CD4-positive, CD25-positive, alpha-beta regulatory T cell (primary cell): Measurements from ENCODE around the gene PDE4D. TPM values are rescaled to one million over a fixed set of nuclear protein-coding genes. Genes with fewer than 3 reads are reported as not detected.
"Not testable (repeated sequence)": the region's sequence is repeated elsewhere in the genome, so short reads cannot be mapped to it uniquely, and the experiment has no call there.

Experiments
- ATAC-seq, 2 donors: fragments of 150-1000 bp; cut with Tn5 transposase; one replicate each; pipeline ENCODE4 v1.10.0; 2021; ENCODE audit warnings: low read depth in 2 of 2, moderate number of reproducible peaks in 2 of 2, moderate library complexity in 1 of 2
- DNase-seq, 3 donors: peaks; one replicate each; pipeline versions ENCODE4 v3.0.0 to v3.0.0-alpha.2; 2012 to 2022; ENCODE audit warnings: mixed read lengths in 1 of 3
- H3K27ac ChIP-seq: one replicate; pipeline ENCODE4 v1.7.0; 2013; ENCODE audit warnings: mild to moderate bottlenecking, low read length; ENCODE audit not compliant: insufficient read depth, poor library complexity, severe bottlenecking
- H3K27me3 ChIP-seq: one replicate; pipeline ENCODE4 v1.7.0; 2013; ENCODE audit warnings: low read length; ENCODE audit not compliant: control insufficient read depth, insufficient read depth
- H3K36me3 ChIP-seq: one replicate; pipeline ENCODE4 v1.7.0; 2013; ENCODE audit warnings: mild to moderate bottlenecking, low read length, moderate library complexity; ENCODE audit not compliant: control insufficient read depth, insufficient read depth
- H3K4me1 ChIP-seq: 2 replicates; pipeline ENCODE4 v1.7.0; 2013; ENCODE audit warnings: mild to moderate bottlenecking, low read length; ENCODE audit not compliant: insufficient read depth, control insufficient read depth, poor library complexity, severe bottlenecking
- H3K4me3 ChIP-seq: one replicate; pipeline ENCODE4 v1.7.0; 2013; ENCODE audit warnings: low read depth, mild to moderate bottlenecking, low read length, moderate library complexity
- H3K9me3 ChIP-seq, 2 experiments: 1 replicate in 1 of 2; 2 replicates in 1 of 2; pipeline ENCODE4 v1.7.0; 2013; ENCODE audit warnings: low read length in 2 of 2, mild to moderate bottlenecking in 1 of 2, moderate library complexity in 1 of 2; ENCODE audit not compliant: control insufficient read depth in 2 of 2
- H3K27ac Mint-ChIP-seq, 3 donors: one replicate each; pipeline ENCODE4 v1.8.0; 2020 to 2022; ENCODE audit warnings: mild to moderate bottlenecking in 3 of 3, mixed read lengths in 3 of 3, moderate library complexity in 2 of 3
- H3K27me3 Mint-ChIP-seq: one replicate; pipeline ENCODE4 v1.8.0; 2022; ENCODE audit warnings: mild to moderate bottlenecking, mixed read lengths
- H3K36me3 Mint-ChIP-seq: one replicate; pipeline ENCODE4 v1.8.0; 2020; ENCODE audit warnings: mixed read lengths
- H3K4me1 Mint-ChIP-seq, 4 donors: one replicate each; pipeline ENCODE4 v1.8.0; 2020 to 2022; ENCODE audit warnings: mixed read lengths in 4 of 4, mild to moderate bottlenecking in 1 of 4
- H3K4me3 Mint-ChIP-seq, 4 donors: one replicate each; pipeline ENCODE4 v1.8.0; 2020 to 2022; ENCODE audit warnings: mild to moderate bottlenecking in 4 of 4, mixed read lengths in 4 of 4, moderate library complexity in 3 of 4
- H3K9me3 Mint-ChIP-seq, 7 donors: one replicate each; pipeline ENCODE4 v1.8.0; 2020 to 2022; ENCODE audit warnings: mixed read lengths in 7 of 7, mild to moderate bottlenecking in 3 of 7, moderate library complexity in 2 of 7
- polyA plus RNA-seq, 4 donors: library from polyadenylated mRNA; unstranded; fragments of 300-500 nt; fragmentation: Illumina TruSeq; gene quantifications; one replicate each; pipeline ENCODE4 v1.2.3, GENCODE V29; 2021
- total RNA-seq: library from RNA; stranded (reverse); gene quantifications from one replicate; pipeline ENCODE4 v1.2.3, GENCODE V29; 2022

PDE4D gene
- total and polyA plus RNA-seq, 5 donors from 2014 or later: 2.1 to 39.9 (median 4.8) TPM

- peaks cover 0 to 1% (median 0%) of the 10 kb centered on the region in 7 donors for H3K9me3 Mint-ChIP-seq
- Histone ChIP-seq H3K9me3 (no peaks in the 10 kb centered on the region), H3K36me3 (no peaks in the 10 kb centered on the region), H3K4me3 (no peak overlapping the region), H3K27ac (no peak overlapping the region), H3K27me3 (no peaks in the 10 kb centered on the region), H3K4me1 (no peaks in the 10 kb centered on the region)
- no peaks in the 10 kb centered on the region for H3K4me1 Mint-ChIP-seq
- H3K27me3 Mint-ChIP-seq: no peaks in the 10 kb centered on the region
- DNase-seq: no peak
- H3K27ac Mint-ChIP-seq: no peak overlapping the region
- H3K4me3 Mint-ChIP-seq: no peak overlapping the region
- no peaks in the 10 kb centered on the region for H3K36me3 Mint-ChIP-seq
- no peak for ATAC-seq
Observed at GRCh38 chr5:59317023-59317773, 576.3 kb downstream of the PDE4D start.

- Histone ChIP-seq H3K9me3 (no peaks in the 10 kb centered on the region), H3K4me1 (no peaks in the 10 kb centered on the region), H3K4me3 (no peak overlapping the region), H3K27ac (no peak overlapping the region), H3K36me3 (no peaks in the 10 kb centered on the region), H3K27me3 (no peaks in the 10 kb centered on the region)
- Mint-ChIP-seq H3K4me1 (no peaks in the 10 kb centered on the region), H3K4me3 (no peak overlapping the region), H3K27me3 (no peaks in the 10 kb centered on the region), H3K27ac (no peak overlapping the region), H3K9me3 (peaks cover 0 to 6% (median 0%) of the 10 kb centered on the region in 7 donors), H3K36me3 (no peaks in the 10 kb centered on the region)
- DNase-seq: no peak
- ATAC-seq: no peak
Observed at GRCh38 chr5:59312223-59312622, 581.3 kb downstream of the PDE4D start.

DNA sequence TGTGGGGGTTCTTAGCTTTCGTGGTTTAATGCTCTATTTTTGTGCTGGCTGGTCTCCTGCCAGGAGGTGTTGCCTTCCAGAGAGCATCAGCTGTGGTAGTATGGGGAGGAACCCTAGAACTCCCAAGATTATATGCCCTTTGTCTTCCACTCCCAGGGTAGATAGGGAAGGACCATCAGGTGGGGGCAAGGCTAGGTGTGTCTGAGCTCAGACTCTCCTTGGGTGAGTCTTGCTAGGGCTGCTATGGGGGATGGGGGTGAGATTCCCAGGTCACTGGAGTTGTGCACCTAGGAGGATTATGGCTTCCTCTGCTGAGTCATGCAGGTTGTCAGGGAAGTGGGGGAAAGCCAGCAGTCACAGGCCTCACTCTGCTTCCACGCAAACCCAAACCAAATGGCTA lies 584.8 kb downstream of the PDE4D start:
- not testable (repeated sequence) for H3K36me3 ChIP-seq, H3K9me3 ChIP-seq, H3K4me1 Mint-ChIP-seq, H3K36me3 Mint-ChIP-seq, H3K4me1 ChIP-seq, H3K27me3 Mint-ChIP-seq, ATAC-seq, H3K4me3 ChIP-seq, H3K27ac Mint-ChIP-seq, H3K4me3 Mint-ChIP-seq, H3K9me3 Mint-ChIP-seq, H3K27me3 ChIP-seq, H3K27ac ChIP-seq, DNase-seq

GRCh38 chr5:59303289-59303716 lies 590.2 kb downstream of the PDE4D start:
- not testable (repeated sequence) for H3K27me3 ChIP-seq, DNase-seq, H3K36me3 Mint-ChIP-seq, H3K27me3 Mint-ChIP-seq, H3K4me3 ChIP-seq, H3K4me3 Mint-ChIP-seq, H3K27ac ChIP-seq, H3K9me3 ChIP-seq, ATAC-seq, H3K36me3 ChIP-seq, H3K4me1 Mint-ChIP-seq, H3K4me1 ChIP-seq, H3K27ac Mint-ChIP-seq, H3K9me3 Mint-ChIP-seq

DNA sequence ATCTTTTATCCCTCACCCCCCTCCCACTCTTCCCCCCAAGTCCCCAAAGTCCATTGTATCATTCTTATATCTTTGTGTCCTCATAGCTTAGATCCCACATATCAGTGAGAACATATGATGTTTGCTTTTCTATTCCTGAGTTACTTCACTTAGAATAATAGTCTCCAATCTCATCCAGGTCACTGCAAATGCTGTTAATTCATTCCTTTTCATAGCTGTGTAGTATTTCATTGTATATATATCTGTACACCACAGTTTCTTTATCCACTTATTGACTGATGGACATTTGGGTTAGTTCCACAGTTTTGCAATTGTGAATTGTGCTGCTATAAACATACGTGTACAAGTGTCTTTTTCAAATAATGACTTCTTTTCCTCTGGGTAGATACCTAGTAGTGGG lies 591.0 kb downstream of the PDE4D start:
- H3K27ac Mint-ChIP-seq, H3K27me3 ChIP-seq, H3K36me3 Mint-ChIP-seq, H3K4me3 Mint-ChIP-seq, H3K9me3 Mint-ChIP-seq, H3K9me3 ChIP-seq, H3K27ac ChIP-seq, H3K27me3 Mint-ChIP-seq, H3K36me3 ChIP-seq, H3K4me3 ChIP-seq, ATAC-seq, H3K4me1 ChIP-seq, DNase-seq, H3K4me1 Mint-ChIP-seq: not testable (repeated sequence)

DNA sequence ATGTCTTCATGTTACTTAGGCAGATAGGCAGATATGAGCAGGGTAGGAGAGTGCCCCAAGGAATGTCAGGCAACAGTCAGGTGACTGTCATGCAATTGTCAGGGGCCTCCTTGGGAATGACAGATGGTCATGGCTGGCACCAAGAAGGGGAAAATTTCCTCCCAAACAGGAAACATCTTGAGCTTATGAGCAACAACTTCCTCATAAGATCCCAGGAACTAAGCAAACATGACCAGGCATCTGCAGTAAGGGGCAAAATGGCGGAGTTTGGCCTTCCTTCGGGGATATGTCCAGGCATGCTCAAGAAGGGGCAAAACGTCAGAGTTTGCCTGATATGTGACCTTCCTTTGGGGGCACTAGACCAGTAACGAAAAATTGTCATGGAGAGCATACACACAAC lies 591.8 kb downstream of the PDE4D start:
- Histone ChIP-seq H3K4me3 (no peak overlapping the region), H3K4me1 (no peaks in the 10 kb centered on the region), H3K27ac (no peak overlapping the region), H3K36me3 (no peaks in the 10 kb centered on the region), H3K9me3 (no peaks in the 10 kb centered on the region), H3K27me3 (no peaks in the 10 kb centered on the region)
- DNase-seq: no peak
- H3K27me3 Mint-ChIP-seq: peaks cover 4% of the 10 kb centered on the region
- H3K36me3 Mint-ChIP-seq: no peaks in the 10 kb centered on the region
- ATAC-seq: no peak
- H3K4me3 Mint-ChIP-seq: no peak overlapping the region
- H3K9me3 Mint-ChIP-seq: peaks cover 0 to 6% (median 1%) of the 10 kb centered on the region in 7 donors
- H3K27ac Mint-ChIP-seq: peak overlapping the region in 1 of 3 donors; percentile 17
- peaks cover 0 to 9% (median 2%) of the 10 kb centered on the region in 4 donors for H3K4me1 Mint-ChIP-seq

GRCh38 chr5:59300930-59301329 lies 592.6 kb downstream of the PDE4D start:
- ATAC-seq (no peak), DNase-seq (no peak)
- Mint-ChIP-seq H3K27ac (no peak overlapping the region), H3K27me3 (peaks cover 4% of the 10 kb centered on the region), H3K4me1 (peaks cover 0 to 12% (median 2%) of the 10 kb centered on the region in 4 donors), H3K4me3 (no peak overlapping the region), H3K9me3 (peaks cover 0 to 6% (median 1%) of the 10 kb centered on the region in 7 donors), H3K36me3 (no peaks in the 10 kb centered on the region)
- Histone ChIP-seq H3K27ac (no peak overlapping the region), H3K27me3 (no peaks in the 10 kb centered on the region), H3K4me3 (no peak overlapping the region), H3K36me3 (no peaks in the 10 kb centered on the region), H3K9me3 (no peaks in the 10 kb centered on the region), H3K4me1 (no peaks in the 10 kb centered on the region)

GRCh38 chr5:59299006-59299405 lies 594.5 kb downstream of the PDE4D start:
- Mint-ChIP-seq H3K9me3 (peaks cover 0 to 6% (median 1%) of the 10 kb centered on the region in 7 donors), H3K36me3 (no peaks in the 10 kb centered on the region), H3K27me3 (peaks cover 4% of the 10 kb centered on the region), H3K27ac (no peak overlapping the region), H3K4me3 (no peak overlapping the region), H3K4me1 (peaks cover 0 to 12% (median 2%) of the 10 kb centered on the region in 4 donors)
- ATAC-seq: no peak
- Histone ChIP-seq H3K9me3 (no peaks in the 10 kb centered on the region), H3K4me3 (no peak overlapping the region), H3K27ac (no peak overlapping the region), H3K4me1 (no peaks in the 10 kb centered on the region), H3K27me3 (no peaks in the 10 kb centered on the region), H3K36me3 (no peaks in the 10 kb centered on the region)
- DNase-seq: no peak
